Sigmoid colon (tissue), 7 donors: ENCODE measurements around the gene VPS8. TPM values are rescaled to one million over a fixed set of nuclear protein-coding genes. Genes with fewer than 3 reads are reported as not detected.

ENCODE experiments used
- DNase-seq: peaks from one replicate; pipeline ENCODE4 v3.0.0-alpha.2; 2019
- H3K27ac ChIP-seq, 4 donors: fragments of 200-600 bp; sonication (generic); one replicate each; pipeline ENCODE4 v1.5.1; 2016 to 2019; ENCODE audit warnings: mild to moderate bottlenecking in 1 of 4
- H3K27me3 ChIP-seq, 3 donors: fragments of 200-600 bp; sonication (generic); one replicate each; pipeline ENCODE4 v1.5.1; 2019; ENCODE audit warnings: mild to moderate bottlenecking in 1 of 3
- H3K36me3 ChIP-seq, 4 donors: fragments of 200-600 bp; sonication (generic); one replicate each; pipeline ENCODE4 v1.5.1; 2016 to 2019
- H3K4me1 ChIP-seq, 4 donors: fragments of 200-600 bp; sonication (generic); one replicate each; pipeline ENCODE4 v1.5.1; 2017 to 2019
- H3K4me3 ChIP-seq, 4 donors: fragments of 200-600 bp; sonication (generic); one replicate each; pipeline ENCODE4 v1.5.1; 2017 to 2019; ENCODE audit warnings: mild to moderate bottlenecking in 2 of 4, moderate library complexity in 1 of 4
- H3K9me3 ChIP-seq, 4 donors: fragments of 200-600 bp in 3 of 4; sonication (generic) in 3 of 4; one replicate each; pipeline versions ENCODE4 v1.5.1 to v1.6.1; 2013 to 2019
- EP300 ChIP-seq, 4 donors: sonication (generic); formaldehyde crosslinking; IDR thresholded peaks; one replicate each; pipeline ENCODE4 v1.6.1; 2017; ENCODE audit warnings: antibody characterized with exemption in 4 of 4
- POLR2A ChIP-seq, 2 donors: fragments of 450-650 bp; IDR thresholded peaks; one replicate each; pipeline ENCODE4 v1.6.1; 2016; ENCODE audit warnings: antibody characterized with exemption in 2 of 2, mild to moderate bottlenecking in 2 of 2, moderate library complexity in 2 of 2
- POLR2AphosphoS5 ChIP-seq, 4 donors: sonication (generic); formaldehyde crosslinking; IDR thresholded peaks; one replicate each; pipeline ENCODE4 v1.6.1; 2017; ENCODE audit warnings: antibody characterized with exemption in 4 of 4
- WGBS, 2 donors: extraction: QIAGEN DNeasy Blood & Tissue Kit; methylation state at CpG; one replicate each; pipeline ENCODE4 v1.1.7; 2013; 5-methylcytosine and 5-hydroxymethylcytosine counted together
- intact Hi-C: fragments of 100-400 bp; cut with DNase I; formaldehyde crosslinking; loops from one replicate; pipeline ENCODE4 v1.15.1; 2023
- polyA plus RNA-seq, 3 donors: library from polyadenylated mRNA; stranded (reverse); fragments of 200-250 nt; gene quantifications; one replicate each; pipeline ENCODE4 v1.2.3, GENCODE V29; 2013
- total RNA-seq, 4 donors: library from RNA; depleted of rRNA; stranded (reverse); fragments of >200 nt; gene quantifications; one replicate each; pipeline ENCODE4 v1.1.0, GENCODE V29; 2016
- TF ChIP-seq, protein P1 (sequence below), 4 experiments: fragments of 450-650 bp in 3 of 4; fragments of 200-600 bp in 1 of 4; IDR thresholded peaks; one replicate each; pipeline ENCODE4 v1.5.1; 2016 to 2019; ENCODE audit warnings: antibody characterized with exemption in 4 of 4, mild to moderate bottlenecking in 3 of 4, moderate library complexity in 2 of 4
- donor health status: healthy with polysubstance abuse.
- donor health status: Bipolar disorder and iron deficiency.
- donor health status: healthy.

The VPS8 gene
- total and polyA plus RNA-seq, 7 donors = 12.0 to 64.5 (median 34.6) TPM

DNA sequence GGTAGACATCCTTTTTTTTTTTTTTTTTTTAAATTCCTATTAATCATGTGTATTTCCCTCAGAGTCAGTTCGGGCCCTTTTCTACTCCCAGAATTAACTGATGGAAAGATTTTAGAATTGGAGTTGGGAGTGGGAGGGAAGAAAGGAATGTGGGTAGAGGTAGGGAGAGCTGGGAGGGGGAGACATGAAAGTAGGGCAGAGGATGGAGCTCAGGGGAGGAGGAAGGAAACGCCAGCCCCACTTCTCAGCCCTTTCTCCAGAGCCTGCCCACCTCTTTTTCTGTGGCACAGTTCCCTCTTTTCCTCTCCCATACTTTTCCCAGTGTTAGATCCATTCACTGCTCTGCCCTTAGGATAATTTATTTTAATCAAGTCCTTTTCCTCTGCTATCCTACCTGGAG is 129.4 kb downstream of the VPS8 start:
- Histone ChIP-seq H3K9me3 (no peaks in the 10 kb centered on the region), H3K4me3 (no peak overlapping the region), H3K36me3 (peaks cover 0 to 33% (median 2%) of the 10 kb centered on the region in 4 donors), H3K27ac (no peak overlapping the region), H3K4me1 (no peaks in the 10 kb centered on the region), H3K27me3 (no peaks in the 10 kb centered on the region)
- TF ChIP-seq EP300 (IDR thresholded peaks at IDR 0.05) = no peak
- TF ChIP-seq, protein P1, sequence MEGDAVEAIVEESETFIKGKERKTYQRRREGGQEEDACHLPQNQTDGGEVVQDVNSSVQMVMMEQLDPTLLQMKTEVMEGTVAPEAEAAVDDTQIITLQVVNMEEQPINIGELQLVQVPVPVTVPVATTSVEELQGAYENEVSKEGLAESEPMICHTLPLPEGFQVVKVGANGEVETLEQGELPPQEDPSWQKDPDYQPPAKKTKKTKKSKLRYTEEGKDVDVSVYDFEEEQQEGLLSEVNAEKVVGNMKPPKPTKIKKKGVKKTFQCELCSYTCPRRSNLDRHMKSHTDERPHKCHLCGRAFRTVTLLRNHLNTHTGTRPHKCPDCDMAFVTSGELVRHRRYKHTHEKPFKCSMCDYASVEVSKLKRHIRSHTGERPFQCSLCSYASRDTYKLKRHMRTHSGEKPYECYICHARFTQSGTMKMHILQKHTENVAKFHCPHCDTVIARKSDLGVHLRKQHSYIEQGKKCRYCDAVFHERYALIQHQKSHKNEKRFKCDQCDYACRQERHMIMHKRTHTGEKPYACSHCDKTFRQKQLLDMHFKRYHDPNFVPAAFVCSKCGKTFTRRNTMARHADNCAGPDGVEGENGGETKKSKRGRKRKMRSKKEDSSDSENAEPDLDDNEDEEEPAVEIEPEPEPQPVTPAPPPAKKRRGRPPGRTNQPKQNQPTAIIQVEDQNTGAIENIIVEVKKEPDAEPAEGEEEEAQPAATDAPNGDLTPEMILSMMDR (IDR thresholded peaks at IDR 0.05) = no peak
- TF ChIP-seq POLR2A (IDR thresholded peaks at IDR 0.05) = no peak
- no peak for TF ChIP-seq POLR2AphosphoS5 (IDR thresholded peaks at IDR 0.05)
- intact Hi-C loops = no loop called here
- WGBS, 2 donors = 93 to 98% methylated on average over 2 of the region's 2 CpGs
- DNase-seq = no peak

- Histone ChIP-seq H3K27me3 (no peaks in the 10 kb centered on the region), H3K27ac (no peak overlapping the region), H3K4me1 (no peaks in the 10 kb centered on the region), H3K9me3 (no peaks in the 10 kb centered on the region), H3K36me3 (peaks cover 0 to 23% (median 0%) of the 10 kb centered on the region in 4 donors), H3K4me3 (no peak overlapping the region)
- DNase-seq = no peak
- intact Hi-C loops = no loop called here
- WGBS, 2 donors = 79 to 92% methylated on average over 3 of the region's 3 CpGs
- TF ChIP-seq, protein P1 (IDR thresholded peaks at IDR 0.05) = no peak
- TF ChIP-seq POLR2A (IDR thresholded peaks at IDR 0.05) (no peak), EP300 (IDR thresholded peaks at IDR 0.05) (no peak), POLR2AphosphoS5 (IDR thresholded peaks at IDR 0.05) (no peak)
These were observed 130.8 kb downstream of the VPS8 start for GRCh38 chr3:184942735-184943134.

DNA sequence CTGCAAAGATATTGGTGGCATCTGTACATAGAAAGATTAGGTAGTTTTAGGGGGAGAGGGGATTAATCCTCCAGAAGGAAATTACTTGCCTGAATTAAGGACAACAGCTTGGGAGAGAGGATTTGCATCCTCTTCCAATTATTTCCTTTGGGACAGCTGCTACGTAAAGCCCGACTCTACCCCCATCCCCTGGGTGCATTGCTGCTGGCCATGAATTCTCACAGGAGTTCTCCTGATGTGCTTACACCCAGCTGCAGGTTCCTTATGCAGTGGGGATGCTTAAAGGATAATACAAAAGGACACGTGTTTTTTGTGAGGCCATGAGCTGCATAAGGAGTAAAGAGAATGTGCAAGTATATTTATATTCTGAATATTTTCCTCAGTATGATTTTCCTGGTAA is 132.3 kb downstream of the VPS8 start:
- H3K9me3 ChIP-seq = no peaks in the 10 kb centered on the region
- intact Hi-C loops = no loop called here
- no peak for TF ChIP-seq POLR2AphosphoS5 (IDR thresholded peaks at IDR 0.05)
- TF ChIP-seq EP300 (IDR thresholded peaks at IDR 0.05) = no peak
- no peak for TF ChIP-seq POLR2A (IDR thresholded peaks at IDR 0.05)
- TF ChIP-seq, protein P1 (IDR thresholded peaks at IDR 0.05) = no peak
- no peaks in the 10 kb centered on the region for H3K4me1 ChIP-seq
- H3K27ac ChIP-seq = no peak overlapping the region
- DNase-seq = no peak
- no peaks in the 10 kb centered on the region for H3K27me3 ChIP-seq
- H3K36me3 ChIP-seq = peaks cover 0 to 23% (median 0%) of the 10 kb centered on the region in 4 donors
- no peak overlapping the region for H3K4me3 ChIP-seq
- 90 to 96% methylated on average over 3 of the region's 3 CpGs for whole genome bisulfite sequencing, 2 donors

GRCh38 chr3:184945886-184946625 is 134.1 kb downstream of the VPS8 start:
- Histone ChIP-seq H3K36me3 (peaks cover 0 to 10% (median 0%) of the 10 kb centered on the region in 4 donors), H3K9me3 (no peaks in the 10 kb centered on the region), H3K4me3 (no peak overlapping the region), H3K27me3 (no peaks in the 10 kb centered on the region), H3K27ac (no peak overlapping the region), H3K4me1 (no peaks in the 10 kb centered on the region)
- TF ChIP-seq POLR2A (IDR thresholded peaks at IDR 0.05) (no peak), EP300 (IDR thresholded peaks at IDR 0.05) (no peak), POLR2AphosphoS5 (IDR thresholded peaks at IDR 0.05) (no peak)
- TF ChIP-seq, protein P1 (IDR thresholded peaks at IDR 0.05) = no peak
- 91 to 95% methylated on average over 7 of the region's 7 CpGs for WGBS, 2 donors
- DNase-seq = no peak
- intact Hi-C loops = no loop called here
